Measurements from ENCODE around the gene TMEM231.
"Not testable (repeated sequence)": the region's sequence is repeated elsewhere in the genome, so short reads cannot be mapped to it uniquely, and the experiment has no call there.

The TMEM231 gene

GRCh38 chr16:75555707-75556430 is at the start of gene TMEM231:
Gene TMEM231 (minus strand): TSS chr16:75556252. CDS start chr16:75556209, 43 bp downstream.
- peak; percentile 96 for DNase-seq

- DNase-seq, result no peak
Observed at GRCh38 chr16:75603241-75603640, 47.2 kb upstream of the TMEM231 start.

GRCh38 chr16:75599452-75600277 is 43.6 kb upstream of the TMEM231 start:
- no peak for DNase-seq

GRCh38 chr16:75593825-75594820 is 38.1 kb upstream of the TMEM231 start:
- DNase-seq, result no peak

GRCh38 chr16:75593308-75593707 is 37.3 kb upstream of the TMEM231 start:
- DNase-seq, result no peak

GRCh38 chr16:75591927-75592326 is 35.9 kb upstream of the TMEM231 start:
- not testable (repeated sequence) for DNase-seq

- DNase-seq, result no peak
Observed at GRCh38 chr16:75590920-75591843, 35.1 kb upstream of the TMEM231 start.

GRCh38 chr16:75589306-75589705 is 33.3 kb upstream of the TMEM231 start:
- DNase-seq, result no peak

GRCh38 chr16:75588716-75589115 is 32.7 kb upstream of the TMEM231 start:
- no peak for DNase-seq

GRCh38 chr16:75584108-75584507 is 28.1 kb upstream of the TMEM231 start:
- no peak for DNase-seq

- DNase-seq, result no peak
Observed at GRCh38 chr16:75579281-75579834, 23.3 kb upstream of the TMEM231 start.

GRCh38 chr16:75578725-75579124 is 22.7 kb upstream of the TMEM231 start:
- no peak for DNase-seq

GRCh38 chr16:75578212-75578611 is 22.2 kb upstream of the TMEM231 start:
- DNase-seq, result no peak

GRCh38 chr16:75576384-75576811 is 20.3 kb upstream of the TMEM231 start:
- no peak for DNase-seq

GRCh38 chr16:75575958-75576357 is 19.9 kb upstream of the TMEM231 start:
- no peak for DNase-seq

GRCh38 chr16:75573955-75574354 is 17.9 kb upstream of the TMEM231 start:
- no peak for DNase-seq

GRCh38 chr16:75572864-75573542 is 17.0 kb upstream of the TMEM231 start:
- DNase-seq, result no peak

- no peak for DNase-seq
Observed at GRCh38 chr16:75570396-75571065, 14.5 kb upstream of the TMEM231 start.

GRCh38 chr16:75567911-75568310 is 11.9 kb upstream of the TMEM231 start:
- no peak for DNase-seq

- no peak for DNase-seq
Observed at GRCh38 chr16:75566758-75567255, 10.8 kb upstream of the TMEM231 start.
